Measurements from ENCODE around the gene NQO2. TPM values are rescaled to one million over a fixed set of nuclear protein-coding genes. Genes with fewer than 3 reads are reported as not detected.

NQO2 gene
- total RNA-seq, 1 donor from 2014 or later = 28.1 TPM

- Mint-ChIP-seq H3K4me3 (ENCODE audit: unreplicated experiment) (no peak overlapping the region), H3K4me1 (ENCODE audit: low read depth, unreplicated experiment) (peaks cover 7% of the 10 kb centered on the region), H3K27me3 (ENCODE audit: unreplicated experiment) (peaks cover 1% of the 10 kb centered on the region), H3K36me3 (ENCODE audit: unreplicated experiment) (peaks cover 44% of the 10 kb centered on the region), H3K27ac (ENCODE audit: unreplicated experiment) (no peak overlapping the region), H3K9me3 (ENCODE audit: unreplicated experiment) (peaks cover 16% of the 10 kb centered on the region)
- DNase-seq = no peak
- no peak for TF ChIP-seq CTCF (IDR thresholded peaks at IDR 0.05; ENCODE audit: partially characterized antibody, unreplicated experiment)
These were observed 10.2 kb downstream of the NQO2 start for GRCh38 chr6:3009930-3010329.

- Mint-ChIP-seq H3K4me3 (ENCODE audit: unreplicated experiment) (no peak overlapping the region), H3K27me3 (ENCODE audit: unreplicated experiment) (peaks cover 5% of the 10 kb centered on the region), H3K27ac (ENCODE audit: unreplicated experiment) (no peak overlapping the region), H3K36me3 (ENCODE audit: unreplicated experiment) (peaks cover 48% of the 10 kb centered on the region), H3K4me1 (ENCODE audit: low read depth, unreplicated experiment) (peaks cover 7% of the 10 kb centered on the region), H3K9me3 (ENCODE audit: unreplicated experiment) (peaks cover 21% of the 10 kb centered on the region)
- DNase-seq = no peak
- no peak for TF ChIP-seq CTCF (IDR thresholded peaks at IDR 0.05; ENCODE audit: partially characterized antibody, unreplicated experiment)
These were observed 11.5 kb downstream of the NQO2 start for GRCh38 chr6:3011158-3011557.

- no peak for DNase-seq
- H3K4me3 Mint-ChIP-seq (ENCODE audit: unreplicated experiment) = no peak overlapping the region
- peaks cover 7% of the 10 kb centered on the region for H3K4me1 Mint-ChIP-seq (ENCODE audit: low read depth, unreplicated experiment)
- peaks cover 47% of the 10 kb centered on the region for H3K36me3 Mint-ChIP-seq (ENCODE audit: unreplicated experiment)
- peaks cover 5% of the 10 kb centered on the region for H3K27me3 Mint-ChIP-seq (ENCODE audit: unreplicated experiment)
- no peak for TF ChIP-seq CTCF (IDR thresholded peaks at IDR 0.05; ENCODE audit: partially characterized antibody, unreplicated experiment)
- H3K9me3 Mint-ChIP-seq (ENCODE audit: unreplicated experiment) = peaks cover 21% of the 10 kb centered on the region
- no peak overlapping the region for H3K27ac Mint-ChIP-seq (ENCODE audit: unreplicated experiment)
These were observed 11.9 kb downstream of the NQO2 start for GRCh38 chr6:3011592-3011991.

- H3K27me3 Mint-ChIP-seq (ENCODE audit: unreplicated experiment) = peaks cover 3% of the 10 kb centered on the region
- peaks cover 3% of the 10 kb centered on the region for H3K4me1 Mint-ChIP-seq (ENCODE audit: low read depth, unreplicated experiment)
- H3K36me3 Mint-ChIP-seq (ENCODE audit: unreplicated experiment) = peaks cover 43% of the 10 kb centered on the region
- peaks cover 22% of the 10 kb centered on the region for H3K9me3 Mint-ChIP-seq (ENCODE audit: unreplicated experiment)
- no peak for DNase-seq
- H3K27ac Mint-ChIP-seq (ENCODE audit: unreplicated experiment) = no peak overlapping the region
- H3K4me3 Mint-ChIP-seq (ENCODE audit: unreplicated experiment) = no peak overlapping the region
- TF ChIP-seq CTCF (IDR thresholded peaks at IDR 0.05; ENCODE audit: partially characterized antibody, unreplicated experiment) = no peak
These were observed 13.8 kb downstream of the NQO2 start for GRCh38 chr6:3013486-3013885.

- TF ChIP-seq CTCF (IDR thresholded peaks at IDR 0.05; ENCODE audit: partially characterized antibody, unreplicated experiment) = no peak
- H3K27me3 Mint-ChIP-seq (ENCODE audit: unreplicated experiment) = peaks cover 3% of the 10 kb centered on the region
- no peak for DNase-seq
- H3K9me3 Mint-ChIP-seq (ENCODE audit: unreplicated experiment) = peaks cover 19% of the 10 kb centered on the region
- no peaks in the 10 kb centered on the region for H3K4me1 Mint-ChIP-seq (ENCODE audit: low read depth, unreplicated experiment)
- H3K36me3 Mint-ChIP-seq (ENCODE audit: unreplicated experiment) = peaks cover 43% of the 10 kb centered on the region
- no peak overlapping the region for H3K27ac Mint-ChIP-seq (ENCODE audit: unreplicated experiment)
- no peak overlapping the region for H3K4me3 Mint-ChIP-seq (ENCODE audit: unreplicated experiment)
These were observed 14.4 kb downstream of the NQO2 start for GRCh38 chr6:3013901-3014674.

Data from glutamatergic neuron (in vitro differentiated cells).